NCI-H1436 treated with DMSO at 0.1 percent for 48 hours (cell line): ENCODE measurements around the gene ARHGDIB.

Experiments used
- DNase-seq: peaks from one replicate; lab custom pipeline; 2025; lab: John Stamatoyannopoulos, UW

ARHGDIB gene

GRCh38 chr12:14956024-14956891, 5.1 kb downstream of the ARHGDIB start:
- no peak for DNase-seq

- DNase-seq, result no peak
Measured at GRCh38 chr12:14954269-14954668, 7.1 kb downstream of the ARHGDIB start.

GRCh38 chr12:14953752-14954151, 7.6 kb downstream of the ARHGDIB start:
- DNase-seq, result no peak

DNA sequence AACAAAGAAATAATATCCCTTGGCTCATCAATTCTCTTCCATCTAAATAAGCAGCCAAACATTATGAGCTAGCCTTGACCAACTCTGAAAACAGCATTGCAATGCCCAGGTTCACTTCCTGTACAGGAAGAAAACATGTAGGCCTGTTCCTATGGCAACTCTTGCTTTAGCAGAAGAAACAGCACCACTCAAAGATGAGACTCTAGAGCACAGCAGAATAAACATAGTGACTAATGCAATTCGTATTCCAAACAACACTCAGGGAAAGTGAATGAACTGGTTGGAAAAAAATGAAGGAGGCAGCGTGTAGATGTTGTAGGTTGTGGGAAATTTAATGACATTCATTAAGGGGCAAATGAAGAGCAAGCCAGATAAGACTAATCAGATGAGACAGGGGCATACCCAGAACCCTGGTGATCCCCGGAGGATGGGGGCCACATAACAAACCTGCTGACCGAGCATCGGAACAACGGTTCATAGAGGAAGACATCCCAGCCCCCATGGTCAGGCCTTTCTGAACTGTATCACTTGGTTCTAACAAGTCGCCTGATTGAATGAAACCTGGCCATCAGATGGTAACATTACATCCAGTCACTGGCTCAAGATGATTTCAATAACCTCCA, 9.0 kb downstream of the ARHGDIB start:
- DNase-seq, result no peak

GRCh38 chr12:14951851-14952250, 9.6 kb downstream of the ARHGDIB start:
- DNase-seq, result no peak

GRCh38 chr12:14950982-14951746, 10.2 kb downstream of the ARHGDIB start:
- DNase-seq, result no peak

GRCh38 chr12:14950421-14950820, 11.0 kb downstream of the ARHGDIB start:
- DNase-seq, result no peak

DNA sequence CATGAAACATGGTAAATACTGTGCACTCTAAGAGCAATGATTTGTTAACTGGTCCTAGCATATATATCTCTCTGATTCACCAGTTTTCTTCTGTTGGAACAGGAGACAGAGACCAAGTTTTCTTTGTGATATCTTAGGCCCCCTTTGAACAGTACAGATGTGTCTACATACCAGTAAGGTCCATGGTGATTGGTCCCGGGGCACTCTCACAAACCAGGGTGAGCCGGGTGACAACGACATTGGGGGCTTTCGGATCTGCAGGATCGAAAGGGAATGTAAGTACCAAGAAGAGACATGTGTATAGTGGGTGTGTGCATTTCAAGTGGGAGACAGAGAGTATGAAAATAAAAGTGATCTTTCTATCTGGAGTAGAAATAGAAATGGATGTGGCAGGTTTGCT, 11.8 kb downstream of the ARHGDIB start:
- DNase-seq, result no peak

- no peak for DNase-seq
Measured at GRCh38 chr12:14948672-14949071, 12.7 kb downstream of the ARHGDIB start.

GRCh38 chr12:14946861-14947260, 14.5 kb downstream of the ARHGDIB start:
- DNase-seq, result no peak

- DNase-seq, result no peak
Measured at GRCh38 chr12:14946162-14946561, 15.2 kb downstream of the ARHGDIB start.

- DNase-seq, result no peak
Measured at GRCh38 chr12:14942196-14942931, 19.0 kb downstream of the ARHGDIB start.

DNA sequence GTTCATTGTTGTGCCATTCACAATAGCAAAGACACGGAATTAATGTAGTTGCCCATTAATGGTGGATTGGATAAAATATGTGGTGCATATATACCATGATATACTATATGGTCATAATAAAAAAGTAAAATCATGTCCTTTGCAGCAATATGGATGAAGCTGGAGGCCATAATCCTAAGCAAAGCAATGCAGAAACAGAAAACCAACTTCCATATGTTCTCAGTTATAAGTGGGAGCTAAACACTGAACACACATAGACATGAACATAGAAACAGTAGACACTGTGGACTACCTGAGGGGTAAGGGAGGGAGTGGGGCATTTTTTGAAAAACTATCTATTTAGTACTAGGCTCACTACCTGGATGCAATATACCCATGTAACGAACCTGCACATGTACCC, 20.0 kb downstream of the ARHGDIB start:
- no peak for DNase-seq

DNA sequence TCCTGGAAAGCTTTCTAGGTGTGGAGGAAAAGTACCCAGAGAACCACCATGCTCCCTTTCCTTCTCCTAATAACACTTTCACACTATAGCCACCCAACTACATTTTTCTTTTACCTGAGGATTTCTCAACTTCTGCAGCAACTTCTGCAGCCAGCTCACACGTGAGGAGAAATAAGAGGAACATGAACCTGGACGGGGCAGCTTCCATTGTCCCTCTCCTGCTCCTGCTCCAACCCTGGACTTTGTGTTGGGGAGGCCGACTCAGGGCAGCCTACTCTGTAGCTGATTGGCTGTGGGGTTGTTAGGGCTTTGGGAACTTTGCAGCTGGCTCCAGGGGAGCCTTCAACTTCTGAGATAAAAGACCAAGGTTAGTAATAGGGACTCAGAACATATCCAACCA, 23.1 kb downstream of the ARHGDIB start, which contains the start of gene ERP27:
ERP27 (minus strand) TSS at position 237 of the 400 bp plus-strand sequence; CDS start at position 208, 29 bp downstream.
- no peak for DNase-seq

GRCh38 chr12:14937689-14938088, 23.7 kb downstream of the ARHGDIB start:
- DNase-seq, result no peak

GRCh38 chr12:14937014-14937413, 24.4 kb downstream of the ARHGDIB start:
- DNase-seq, result no peak

- no peak for DNase-seq
Measured at GRCh38 chr12:14936224-14936861, 25.1 kb downstream of the ARHGDIB start.

- DNase-seq, result no peak
Measured at GRCh38 chr12:14935031-14935430, 26.4 kb downstream of the ARHGDIB start.

- DNase-seq, result no peak
Measured at GRCh38 chr12:14934511-14934910, 26.9 kb downstream of the ARHGDIB start.

DNA sequence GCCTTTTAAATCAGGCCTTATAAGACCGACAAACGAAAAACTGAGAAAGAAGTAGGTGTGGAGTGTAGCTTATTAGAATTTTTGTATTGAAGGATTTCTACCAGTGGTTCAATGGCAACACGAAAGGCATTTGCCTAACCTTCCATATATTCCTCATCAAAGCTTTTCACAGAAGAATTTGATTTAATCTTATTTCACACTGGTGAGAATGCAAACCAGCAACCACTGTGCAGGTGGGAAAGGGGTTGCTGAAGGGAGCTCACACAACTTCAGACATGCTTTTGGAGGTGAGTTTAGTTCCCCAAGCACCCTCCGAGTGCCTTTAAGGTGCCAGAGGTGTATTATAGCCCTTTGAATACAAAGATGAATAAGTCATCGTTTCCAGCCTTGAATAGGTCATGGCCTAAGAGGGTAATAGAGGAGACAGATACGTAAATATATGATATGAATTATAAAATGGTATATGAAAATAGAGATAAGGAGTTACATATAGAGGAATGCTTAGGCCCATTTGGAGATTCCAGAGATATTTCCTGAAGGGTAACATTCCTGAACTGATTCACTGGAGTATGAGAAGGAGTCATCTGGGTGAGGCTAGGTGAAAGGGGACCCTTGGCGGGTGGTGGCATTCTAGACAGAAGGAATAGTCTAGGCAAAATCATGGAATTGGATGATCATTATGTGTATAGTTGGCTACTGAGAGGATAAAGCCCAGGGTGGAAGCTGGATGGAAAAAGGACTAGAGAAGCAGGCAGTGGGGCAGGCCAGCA, 29.4 kb downstream of the ARHGDIB start:
- no peak for DNase-seq

DNA sequence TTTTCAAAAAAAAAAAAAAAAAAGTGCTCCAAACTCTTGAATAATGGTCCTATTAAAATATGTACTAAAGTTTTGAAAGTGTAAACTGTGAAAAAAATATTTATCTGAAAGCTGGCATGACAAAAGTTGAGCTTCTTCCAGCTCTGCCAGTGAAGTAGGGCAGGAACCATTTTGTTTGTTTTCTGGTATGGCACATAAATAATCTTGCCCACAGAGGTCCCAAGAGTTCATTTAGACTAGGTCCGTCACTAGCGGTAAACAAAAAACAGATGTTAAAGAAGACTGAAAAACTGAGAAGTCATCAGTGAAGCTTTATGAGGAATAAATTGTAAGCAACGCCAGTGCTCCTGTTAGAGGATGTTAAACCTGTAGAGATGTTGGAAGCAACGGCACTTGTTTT, 30.0 kb downstream of the ARHGDIB start:
- DNase-seq, result no peak
